Suppressor macrophage treated with lipopolysaccharide for 1 hour (primary cell): ENCODE data around the gene MAGEB1.

Experiments
- DNase-seq, 3 donors: peaks; one replicate each; pipeline ENCODE4 v3.0.0-alpha.2; 2020 to 2022

Gene MAGEB1

GRCh38 chrX:30301208-30301607, 54.3 kb downstream of the MAGEB1 start:
- DNase-seq: no peak
